ENCODE data around the gene DNAJC17.

GRCh38 chr15:40793216-40793989, 13.9 kb downstream of the DNAJC17 start:
- no peak for TF ChIP-seq CTCF (IDR thresholded peaks at IDR 0.05; ENCODE audit: low read depth, low read length)
- TF ChIP-seq POLR2A (IDR thresholded peaks at IDR 0.05; ENCODE audit: extremely low read depth, insufficient read length) = no peak

Data from NB4 (cell line).